ENCODE results near the gene NPAS3. TPM values are rescaled to one million over a fixed set of nuclear protein-coding genes. Genes with fewer than 3 reads are reported as not detected.

Gene NPAS3
- total and polyA plus RNA-seq, 7 donors: 0.04 to 1.5 (median 0.39) TPM

GRCh38 chr14:33612197-33612505, 673.5 kb downstream of the NPAS3 start:
- Histone ChIP-seq H3K4me3 (no peak overlapping the region), H3K27ac (no peak overlapping the region), H3K36me3 (ENCODE audit: insufficient read depth in 1 of 2, low read depth in 1 of 2) (no peaks in the 10 kb centered on the region), H3K4me1 (no peaks in the 10 kb centered on the region), H3K9me3 (no peaks in the 10 kb centered on the region), H3K27me3 (ENCODE audit: insufficient read depth in 3 of 3, low read length in 2 of 3) (no peaks in the 10 kb centered on the region)
- DNase-seq (no peak), ATAC-seq (no peak)
- WGBS, 3 donors: 72 to 78% (median 72%) methylated on average over 6 of the region's 6 CpGs
- intact Hi-C loops (cut with DNase I): no loop called here
- TF ChIP-seq CTCF (IDR thresholded peaks at IDR 0.05): no peak

GRCh38 chr14:33617154-33617553, 678.5 kb downstream of the NPAS3 start:
- DNase-seq (no peak), ATAC-seq (no peak)
- TF ChIP-seq CTCF (IDR thresholded peaks at IDR 0.05): no peak
- intact Hi-C loops (cut with DNase I): no loop called here
- Histone ChIP-seq H3K36me3 (ENCODE audit: insufficient read depth in 1 of 2, low read depth in 1 of 2) (no peaks in the 10 kb centered on the region), H3K4me3 (no peak overlapping the region), H3K27me3 (ENCODE audit: insufficient read depth in 3 of 3, low read length in 2 of 3) (no peaks in the 10 kb centered on the region), H3K27ac (no peak overlapping the region), H3K9me3 (no peaks in the 10 kb centered on the region), H3K4me1 (no peaks in the 10 kb centered on the region)
- WGBS, 3 donors: 56 to 70% (median 59%) methylated on average over 3 of the region's 3 CpGs

GRCh38 chr14:33618361-33619105, 679.9 kb downstream of the NPAS3 start:
- no peak overlapping the region for H3K27ac ChIP-seq
- H3K27me3 ChIP-seq (ENCODE audit: insufficient read depth in 3 of 3, low read length in 2 of 3): no peaks in the 10 kb centered on the region
- intact Hi-C loops (cut with DNase I): no loop called here
- DNase-seq (no peak), ATAC-seq (no peak)
- H3K36me3 ChIP-seq (ENCODE audit: insufficient read depth in 1 of 2, low read depth in 1 of 2): no peaks in the 10 kb centered on the region
- WGBS, 3 donors: 82 to 90% (median 85%) methylated on average over 6 of the region's 6 CpGs
- TF ChIP-seq CTCF (IDR thresholded peaks at IDR 0.05): no peak
- H3K4me1 ChIP-seq: no peaks in the 10 kb centered on the region
- H3K4me3 ChIP-seq: no peak overlapping the region
- no peaks in the 10 kb centered on the region for H3K9me3 ChIP-seq

- Histone ChIP-seq H3K4me1 (no peaks in the 10 kb centered on the region), H3K27me3 (ENCODE audit: insufficient read depth in 3 of 3, low read length in 2 of 3) (no peaks in the 10 kb centered on the region), H3K9me3 (no peaks in the 10 kb centered on the region), H3K36me3 (ENCODE audit: insufficient read depth in 1 of 2, low read depth in 1 of 2) (no peaks in the 10 kb centered on the region), H3K27ac (no peak overlapping the region), H3K4me3 (no peak overlapping the region)
- no peak for TF ChIP-seq CTCF (IDR thresholded peaks at IDR 0.05)
- 93 to 96% (median 94%) methylated on average over 3 of the region's 3 CpGs for WGBS, 3 donors
- intact Hi-C loops (cut with DNase I): no loop called here
- ATAC-seq: no peak
- DNase-seq: no peak
Observed at GRCh38 chr14:33622496-33622895, 683.8 kb downstream of the NPAS3 start.

- ATAC-seq: no peak
- Histone ChIP-seq H3K9me3 (no peaks in the 10 kb centered on the region), H3K4me3 (no peak overlapping the region)
Observed at GRCh38 chr14:33629792-33630191, 691.1 kb downstream of the NPAS3 start.

More at GRCh38 chr14:33629792-33630191, 691.1 kb downstream of the NPAS3 start:
- intact Hi-C loops (cut with DNase I): no loop called here
- no peaks in the 10 kb centered on the region for H3K4me1 ChIP-seq
- no peak for DNase-seq
- H3K27ac ChIP-seq: no peak overlapping the region
- H3K36me3 ChIP-seq (ENCODE audit: insufficient read depth in 1 of 2, low read depth in 1 of 2): no peaks in the 10 kb centered on the region
- TF ChIP-seq CTCF (IDR thresholded peaks at IDR 0.05): no peak
- no peaks in the 10 kb centered on the region for H3K27me3 ChIP-seq (ENCODE audit: insufficient read depth in 3 of 3, low read length in 2 of 3)

Measured in psoas muscle (tissue), 8 donors.